NCI-H345 (cell line): Measurements from ENCODE around the gene FYN.
"Not testable (repeated sequence)": the region's sequence is repeated elsewhere in the genome, so short reads cannot be mapped to it uniquely, and the experiment has no call there.

ENCODE experiments used
- DNase-seq: peaks from one replicate; lab custom pipeline; 2025; lab: John Stamatoyannopoulos, UW

FYN gene

DNA sequence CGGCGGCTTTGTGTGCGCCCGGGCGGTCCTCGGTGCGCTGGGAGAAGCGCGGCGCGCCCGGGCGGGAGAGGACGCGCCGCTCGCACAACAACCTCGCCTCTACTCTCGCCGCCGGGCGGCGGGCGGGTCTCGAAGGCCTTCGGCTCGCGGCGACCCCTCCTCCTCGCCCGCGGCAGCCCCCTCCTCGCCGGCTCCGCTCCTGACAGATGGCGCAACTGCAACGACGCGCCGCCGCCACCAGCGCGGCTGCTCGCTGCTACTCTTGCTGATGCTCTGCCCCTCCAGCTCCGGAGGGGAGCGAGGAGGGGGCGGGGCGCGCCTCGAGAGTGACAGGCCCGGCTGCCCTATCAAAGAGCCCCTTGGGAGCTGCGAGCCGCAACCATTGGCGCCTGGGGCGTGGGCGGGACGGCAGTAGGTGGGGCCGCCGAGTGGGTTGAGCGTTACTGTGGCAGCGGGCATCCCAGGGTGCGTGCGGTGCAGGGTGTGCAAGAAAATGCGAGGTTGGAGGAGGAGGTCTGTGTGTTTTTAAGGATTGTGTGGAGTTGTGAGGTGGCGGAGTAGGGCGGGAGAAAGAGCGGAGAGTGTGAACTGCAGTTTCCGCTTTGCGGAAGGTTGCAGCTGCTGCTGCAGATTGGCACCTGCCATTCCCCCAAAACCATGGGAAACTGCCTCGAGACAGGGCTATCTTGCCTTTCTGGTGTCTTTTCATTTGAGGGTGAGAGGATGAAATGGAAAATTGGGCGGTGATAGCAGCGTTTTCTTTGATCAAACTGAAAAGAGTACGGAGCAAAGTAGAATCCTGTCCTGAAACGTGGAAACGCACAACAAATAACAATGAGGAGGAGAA lies at the start of gene FYN:
Gene FYN, minus strand, starts transcription at position 275 of the 847 bp plus-strand sequence. CDS start 153,401 bp downstream, outside the sequence.
- peak; percentile 99 for DNase-seq

DNA sequence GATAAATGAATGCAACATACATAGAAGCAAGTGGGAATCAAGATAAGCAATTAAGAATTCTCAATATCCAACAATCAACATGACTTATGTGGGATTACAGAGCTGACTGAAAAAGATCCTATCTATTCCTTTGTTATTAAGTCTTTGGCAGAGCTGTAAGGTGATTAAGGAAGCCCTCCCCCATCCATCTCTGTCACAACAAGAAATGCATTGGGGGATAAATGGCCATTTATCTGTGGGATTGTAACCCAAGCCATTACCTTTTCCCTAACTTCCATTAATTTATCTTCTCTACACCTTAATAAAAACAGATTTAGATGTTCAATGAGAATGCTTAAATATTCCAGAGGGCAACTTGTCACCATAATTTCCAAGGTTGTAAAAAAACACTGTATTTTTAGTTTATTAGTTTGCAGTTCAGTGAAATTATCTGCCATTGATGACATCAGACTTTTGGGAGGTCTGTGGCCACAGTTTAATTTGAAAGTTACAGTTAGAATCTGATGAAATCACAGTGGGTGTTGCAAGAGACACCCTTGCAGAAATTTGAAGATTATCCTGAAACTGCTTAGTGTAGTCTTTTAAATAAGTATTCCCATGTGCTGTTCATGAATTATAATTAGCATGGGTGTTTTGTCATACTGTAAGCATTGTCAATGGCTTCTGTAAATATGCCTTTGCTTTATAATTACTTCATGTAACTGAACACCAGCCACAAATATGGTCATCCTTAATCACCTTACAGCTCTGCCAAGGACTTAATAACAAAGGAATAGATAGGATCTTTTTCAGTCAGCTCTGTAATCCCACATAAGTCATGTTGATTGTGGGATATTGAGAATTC lies 49.4 kb upstream of the FYN start:
- DNase-seq, result peak; percentile 30

DNA sequence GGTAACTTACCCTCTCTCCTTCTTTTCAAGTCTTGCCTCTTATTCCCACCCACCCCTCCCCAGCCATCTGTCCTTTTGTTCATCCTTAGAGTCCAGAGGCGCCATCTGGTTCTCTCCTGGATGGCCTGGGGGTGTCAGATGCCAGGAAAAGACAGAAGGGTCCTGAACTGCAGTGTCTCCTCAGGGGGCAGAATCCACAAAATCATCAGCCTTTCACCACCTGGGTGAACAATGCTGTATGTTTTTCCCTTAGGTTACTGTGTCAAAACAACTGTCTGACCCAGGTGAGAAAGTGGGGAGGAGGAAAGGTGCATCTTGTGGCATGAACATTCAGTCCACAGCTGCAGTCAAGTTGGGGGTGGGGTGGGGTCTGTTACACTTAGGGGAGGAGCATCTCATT lies 47.9 kb upstream of the FYN start:
- DNase-seq, result peak; percentile 52

DNA sequence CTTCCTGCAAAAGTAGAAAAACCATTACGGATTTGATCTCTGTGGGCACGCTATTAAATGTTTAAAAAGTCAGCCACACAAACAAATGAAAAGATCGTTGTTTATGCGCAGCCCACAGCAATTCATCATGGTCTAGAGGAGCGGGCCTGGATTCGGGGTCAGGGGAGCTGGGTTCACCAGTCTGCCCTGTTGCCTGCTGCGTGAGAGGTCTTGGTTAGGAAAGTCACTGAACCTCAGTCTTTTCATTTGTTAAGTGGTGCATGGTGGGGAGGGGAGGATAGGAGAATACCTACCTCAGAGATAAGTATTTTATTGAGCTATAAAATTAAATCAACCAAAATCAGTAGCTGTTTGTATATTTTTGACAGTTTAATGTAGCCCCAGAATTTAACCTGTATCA lies 47.3 kb upstream of the FYN start:
- no peak for DNase-seq

GRCh38 chr6:111918825-111919224 lies 45.6 kb upstream of the FYN start:
- no peak for DNase-seq

GRCh38 chr6:111916747-111917146 lies 43.5 kb upstream of the FYN start:
- no peak for DNase-seq

- DNase-seq, result no peak
Measured at GRCh38 chr6:111914617-111915016, 41.4 kb upstream of the FYN start.

DNA sequence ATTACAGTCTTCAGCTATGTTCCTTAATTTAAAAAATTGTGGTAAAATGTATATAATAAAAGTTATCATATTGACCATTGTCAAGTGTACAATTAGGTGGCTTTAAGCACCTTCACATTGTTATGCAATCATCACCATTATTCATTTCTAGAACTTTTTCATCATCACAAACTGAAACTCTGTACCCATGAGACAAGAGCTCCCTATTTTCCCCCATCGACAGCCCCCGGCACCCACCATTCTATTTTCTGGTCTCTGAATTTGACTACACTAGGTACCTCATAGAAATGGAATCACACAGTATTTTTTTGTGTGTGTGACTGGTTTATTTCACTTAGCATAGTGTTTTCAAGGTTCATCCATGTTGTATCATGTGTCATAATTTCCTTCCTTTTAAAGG lies 39.7 kb upstream of the FYN start:
- no peak for DNase-seq

DNA sequence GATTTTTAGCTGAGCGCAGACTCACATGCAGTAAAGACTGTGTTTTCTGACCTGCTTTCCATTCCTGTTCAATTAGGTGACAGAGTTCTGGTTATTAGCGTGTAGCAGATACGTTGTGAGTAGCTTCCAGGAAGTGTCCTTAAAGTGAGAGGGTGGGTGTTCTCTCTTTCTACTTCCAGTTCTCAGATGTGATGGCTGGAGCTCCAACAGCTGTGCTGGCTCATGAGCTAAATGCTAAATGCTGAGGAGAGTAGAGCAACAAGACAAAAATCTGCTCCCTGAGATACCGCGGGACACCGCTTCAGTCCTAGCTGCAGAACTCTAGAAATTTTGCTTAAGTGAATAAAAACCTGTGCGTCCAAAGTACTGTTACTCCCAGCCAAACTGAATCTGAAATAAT lies 38.2 kb upstream of the FYN start:
- no peak for DNase-seq

GRCh38 chr6:111909238-111909637 lies 36.0 kb upstream of the FYN start:
- DNase-seq, result no peak

- DNase-seq, result not testable (repeated sequence)
Measured at GRCh38 chr6:111908365-111908764, 35.1 kb upstream of the FYN start.

DNA sequence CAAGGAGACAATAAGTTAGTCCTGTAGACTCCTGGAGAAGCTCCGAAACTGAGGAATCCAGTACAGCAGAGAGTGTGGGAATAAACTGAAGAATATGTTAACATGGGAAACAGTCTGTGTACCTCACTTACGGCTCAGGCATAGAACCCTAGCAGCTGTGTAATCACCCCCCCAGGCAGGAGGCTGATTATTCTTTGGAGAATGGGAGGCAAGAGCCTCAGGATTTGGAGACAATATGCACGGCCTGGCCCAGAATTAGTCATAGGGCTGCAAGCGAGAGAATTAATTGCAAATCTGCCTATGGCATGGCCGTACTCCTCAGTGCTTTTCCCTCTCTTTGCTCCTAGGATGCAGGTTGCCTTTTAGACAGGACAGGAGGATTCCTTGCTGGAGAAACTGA lies 27.5 kb upstream of the FYN start:
- no peak for DNase-seq

GRCh38 chr6:111899531-111899930 lies 26.3 kb upstream of the FYN start:
- DNase-seq, result no peak

- DNase-seq, result no peak
Measured at GRCh38 chr6:111898452-111898851, 25.2 kb upstream of the FYN start.

DNA sequence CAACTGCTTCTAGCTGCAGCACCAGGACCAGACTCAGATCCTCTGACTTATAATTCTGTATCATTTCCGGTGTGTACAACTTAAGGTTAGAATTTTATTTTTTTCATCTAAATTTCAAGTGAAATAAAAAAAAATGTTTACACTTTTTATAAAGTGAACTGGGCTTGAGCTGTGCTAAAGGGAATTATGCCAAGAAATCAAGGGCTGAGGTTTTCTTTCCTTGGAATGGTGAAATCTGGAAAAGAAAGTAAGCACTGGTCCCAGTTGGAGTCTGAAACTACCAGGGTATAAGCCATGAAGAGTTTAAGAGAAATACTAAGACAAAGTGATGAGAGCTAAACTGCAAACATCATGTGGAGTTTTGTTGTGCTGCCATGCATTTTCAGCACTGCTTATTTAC lies 21.7 kb upstream of the FYN start:
- DNase-seq, result no peak

GRCh38 chr6:111894272-111894671 lies 21.0 kb upstream of the FYN start:
- no peak for DNase-seq

GRCh38 chr6:111892431-111892830 lies 19.2 kb upstream of the FYN start:
- no peak for DNase-seq

DNA sequence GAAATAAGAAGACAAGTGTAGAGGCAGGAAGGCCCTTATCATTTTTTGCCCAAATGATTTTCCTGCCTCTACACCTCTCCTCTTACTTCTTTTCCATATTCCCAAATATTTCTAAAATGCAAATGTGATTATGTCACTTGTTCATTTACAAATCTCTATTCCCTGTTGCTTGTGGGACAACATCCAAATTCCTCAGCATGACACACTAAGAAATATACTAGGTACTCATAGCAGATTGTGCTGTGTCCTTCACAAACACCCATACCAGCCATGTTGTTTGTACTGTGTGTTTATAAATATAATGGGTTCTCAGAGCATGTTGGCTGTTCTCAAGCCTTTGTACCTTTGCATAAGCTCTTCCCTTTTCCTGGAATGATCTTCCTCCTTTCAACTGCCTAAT lies 17.7 kb upstream of the FYN start:
- no peak for DNase-seq

DNA sequence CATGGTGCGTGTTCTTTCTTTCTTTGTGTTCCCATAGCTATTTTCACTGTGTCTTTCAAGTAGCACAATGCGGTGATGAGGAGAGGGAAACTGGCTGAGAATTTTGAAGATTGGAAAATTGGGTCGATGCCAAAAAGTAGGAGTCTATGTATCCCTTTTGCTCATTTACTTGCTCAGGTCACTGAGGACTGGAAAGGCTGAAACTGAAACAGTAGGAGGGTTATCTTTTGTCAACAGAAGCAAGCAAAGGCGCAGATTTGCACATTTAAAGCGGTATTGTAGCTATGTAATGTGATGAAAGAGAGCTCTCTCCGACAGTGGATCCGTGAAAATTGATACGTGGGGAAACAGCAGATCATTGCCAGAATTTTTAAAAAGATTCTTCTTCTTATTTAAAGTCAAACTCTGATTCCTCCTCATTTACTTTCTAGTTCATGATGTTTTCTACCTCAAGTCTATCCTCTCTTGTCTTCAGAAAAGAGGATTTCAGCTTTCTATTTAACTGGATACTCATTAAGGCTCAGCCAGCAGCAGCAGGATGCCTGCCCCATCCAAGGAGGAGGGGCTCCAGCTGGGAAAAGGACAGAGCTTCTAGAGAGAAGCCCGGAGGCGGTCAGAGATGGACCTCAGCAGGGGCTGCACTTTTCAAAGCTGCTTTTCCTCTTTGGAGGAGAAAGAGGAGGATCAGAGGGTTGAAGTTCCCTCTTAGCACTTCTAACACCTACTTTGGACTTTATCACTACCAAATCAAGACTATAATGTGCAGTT lies 15.9 kb upstream of the FYN start:
- DNase-seq, result peak; percentile 57

DNA sequence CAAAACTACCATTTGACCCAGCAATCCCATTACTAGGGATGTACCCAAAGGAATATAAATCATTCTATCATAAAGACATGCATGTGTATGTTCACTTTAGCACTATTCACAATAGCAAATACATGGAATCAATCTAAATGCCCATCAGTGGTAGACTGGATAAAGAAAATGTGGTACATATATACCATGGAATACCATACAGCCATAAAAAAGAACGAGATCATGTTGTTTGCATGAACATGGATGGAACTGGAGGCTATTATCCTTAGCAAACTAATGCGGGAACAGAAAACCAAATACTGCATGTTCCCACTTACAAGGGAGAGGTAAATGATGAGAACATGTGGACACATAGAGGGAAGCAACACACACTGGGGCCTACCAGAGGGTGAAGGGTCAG lies 13.5 kb upstream of the FYN start:
- DNase-seq, result not testable (repeated sequence)

DNA sequence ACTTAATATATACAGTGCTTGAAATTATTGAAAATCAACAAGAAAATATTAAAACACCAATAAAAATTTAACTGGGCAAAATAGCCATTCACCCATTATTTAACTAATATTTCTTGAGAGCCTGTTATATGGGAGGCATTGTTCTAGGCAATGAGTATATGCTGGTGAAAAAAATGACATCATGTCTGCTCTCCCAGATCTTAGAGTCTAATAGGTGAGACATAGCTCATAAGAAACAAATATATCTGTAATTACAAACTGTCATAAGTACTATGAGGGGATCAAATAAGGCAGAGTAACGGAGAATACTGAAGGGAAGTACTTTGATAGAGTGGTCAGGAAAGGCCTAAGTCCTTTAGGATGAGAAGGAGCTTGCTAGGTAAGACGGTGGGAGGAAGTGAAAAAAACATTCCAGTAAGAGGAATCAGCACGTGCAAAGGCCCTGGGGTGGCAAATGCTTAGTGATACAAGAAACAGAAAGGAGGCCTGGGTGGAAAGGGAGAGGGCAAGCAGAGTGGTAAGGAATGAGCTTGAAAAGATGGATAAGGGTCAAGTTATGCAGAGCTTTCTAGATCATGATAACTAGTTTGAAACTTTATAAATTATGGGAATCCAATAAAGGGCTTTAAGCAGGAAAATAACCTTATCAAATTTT lies 12.2 kb upstream of the FYN start:
- DNase-seq, result no peak

DNA sequence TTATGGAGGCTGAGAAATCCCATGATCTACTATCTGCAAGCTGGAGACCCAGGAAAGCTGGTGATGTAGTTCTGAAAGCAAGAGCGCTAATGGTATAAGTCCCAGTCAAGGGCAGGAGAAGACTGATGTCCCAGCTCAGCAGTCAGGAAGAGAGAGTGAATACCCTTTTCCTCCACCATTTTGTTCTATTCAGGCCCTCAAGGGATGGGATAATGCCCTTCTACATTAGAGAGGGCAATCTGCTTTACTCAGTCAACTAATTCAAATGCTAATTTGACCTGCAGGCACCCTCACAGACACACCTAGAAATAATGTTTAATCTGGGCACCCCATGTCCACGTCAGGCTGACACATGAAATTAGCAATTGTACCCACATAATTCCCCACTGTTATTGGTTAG lies 10.8 kb upstream of the FYN start:
- no peak for DNase-seq
